ENCODE results near the gene EIF1. TPM values are rescaled to one million over a fixed set of nuclear protein-coding genes. Genes with fewer than 3 reads are reported as not detected.

EIF1 gene
- total and polyA plus RNA-seq, 9 donors = 270 to 1,340 (median 813) TPM

- no peak within 1 kb of the TSS for H3K4me3 ChIP-seq
- 88 to 92% (median 88%) methylated on average over 12 of the region's 12 CpGs for WGBS, 3 donors
- no peaks in the 10 kb centered on the region for H3K9me3 ChIP-seq
- H3K27ac ChIP-seq = no peak within 1 kb of the TSS
- no peaks in the 10 kb centered on the region for H3K27me3 ChIP-seq
- intact Hi-C loops (cut with DNase I) = no loop called here
- TF ChIP-seq POLR2A (IDR thresholded peaks at IDR 0.05) (no peak), EP300 (IDR thresholded peaks at IDR 0.05) (no peak), CTCF (IDR thresholded peaks at IDR 0.05) (no peak)
- no peaks in the 10 kb centered on the region for H3K4me1 ChIP-seq (ENCODE audit: insufficient read depth)
- H3K36me3 ChIP-seq = no peaks in the 10 kb centered on the region
- DNase-seq = no peak
Observed at GRCh38 chr17:41711669-41712400, 23.1 kb downstream of the EIF1 start, which contains the start of gene GAST. TSS of gene GAST (plus strand) at chr17:41712331. CDS start at chr17:41715437, 3,106 bp downstream.

GRCh38 chr17:41717408-41718286 is 29.0 kb downstream of the EIF1 start:
- Histone ChIP-seq H3K36me3 (no peaks in the 10 kb centered on the region), H3K27ac (no peak overlapping the region), H3K9me3 (no peaks in the 10 kb centered on the region), H3K4me3 (no peak overlapping the region), H3K4me1 (ENCODE audit: insufficient read depth) (no peaks in the 10 kb centered on the region), H3K27me3 (no peaks in the 10 kb centered on the region)
- WGBS, 3 donors = 58 to 60% (median 58%) methylated on average over 15 of the region's 15 CpGs
- no peak for TF ChIP-seq EP300 (IDR thresholded peaks at IDR 0.05)
- no peak for TF ChIP-seq POLR2A (IDR thresholded peaks at IDR 0.05)
- TF ChIP-seq CTCF (IDR thresholded peaks at IDR 0.05) = no peak
- DNase-seq = no peak
- intact Hi-C loops (cut with DNase I) = no loop called here

DNA sequence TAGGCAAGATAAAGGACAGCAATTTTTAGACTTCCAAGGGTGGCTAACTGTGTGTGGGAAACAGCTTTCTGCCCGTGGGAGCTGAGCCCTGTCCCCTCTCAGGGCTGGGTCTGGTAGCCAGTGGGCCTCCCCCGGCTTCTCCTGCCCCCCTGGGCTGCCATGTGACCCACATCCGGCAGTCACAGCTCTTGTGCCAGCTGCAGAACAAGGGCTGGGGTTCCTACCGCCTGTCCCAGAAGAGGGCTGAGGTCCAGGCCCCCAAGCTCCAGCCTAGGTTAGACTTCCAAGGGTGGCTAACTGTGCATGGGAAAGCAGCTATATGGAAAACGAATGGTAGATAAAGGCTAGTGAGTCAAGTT is 29.6 kb downstream of the EIF1 start:
- Histone ChIP-seq H3K27me3 (no peaks in the 10 kb centered on the region), H3K4me3 (no peak overlapping the region), H3K9me3 (no peaks in the 10 kb centered on the region), H3K36me3 (no peaks in the 10 kb centered on the region), H3K4me1 (ENCODE audit: insufficient read depth) (no peaks in the 10 kb centered on the region), H3K27ac (no peak overlapping the region)
- DNase-seq = no peak
- 48 to 53% (median 51%) methylated on average over 5 of the region's 5 CpGs for WGBS, 3 donors
- intact Hi-C loops (cut with DNase I) = no loop called here
- TF ChIP-seq CTCF (IDR thresholded peaks at IDR 0.05) (no peak), EP300 (IDR thresholded peaks at IDR 0.05) (no peak), POLR2A (IDR thresholded peaks at IDR 0.05) (no peak)

DNA sequence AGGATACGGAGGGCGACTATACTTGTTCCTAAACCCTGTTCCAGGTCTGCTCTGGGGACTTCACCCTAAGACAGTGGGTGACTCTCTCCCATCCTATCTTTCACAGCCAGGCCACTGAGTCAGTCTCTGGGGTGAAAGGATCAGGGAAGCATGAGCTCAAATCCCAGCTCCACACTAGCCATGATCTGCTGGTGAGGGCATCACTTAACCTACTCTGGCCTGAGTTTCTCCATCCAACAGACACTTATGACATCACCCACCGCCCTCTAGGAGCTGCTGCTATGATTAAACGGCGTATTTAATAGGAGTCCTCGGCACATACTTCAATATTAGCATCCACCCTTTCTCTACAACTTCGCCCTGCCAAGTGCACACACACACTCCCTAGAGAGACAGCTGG is 33.5 kb downstream of the EIF1 start:
- no peak overlapping the region for H3K4me3 ChIP-seq
- TF ChIP-seq EP300 (IDR thresholded peaks at IDR 0.05) (no peak), POLR2A (IDR thresholded peaks at IDR 0.05) (no peak), CTCF (IDR thresholded peaks at IDR 0.05) (no peak)
- 81 to 89% (median 87%) methylated on average over 7 of the region's 7 CpGs for WGBS, 3 donors
- H3K9me3 ChIP-seq = no peaks in the 10 kb centered on the region
- intact Hi-C loops (cut with DNase I) = no loop called here
- DNase-seq = no peak
- H3K4me1 ChIP-seq (ENCODE audit: insufficient read depth) = no peaks in the 10 kb centered on the region
- H3K27me3 ChIP-seq = no peaks in the 10 kb centered on the region
- H3K36me3 ChIP-seq = no peaks in the 10 kb centered on the region
- no peak overlapping the region for H3K27ac ChIP-seq
